Measurements from ENCODE around the gene RAD21L1. TPM values are rescaled to one million over a fixed set of nuclear protein-coding genes. Genes with fewer than 3 reads are reported as not detected.

Gene RAD21L1
- total RNA-seq, 4 donors from 2014 or later = not detected

GRCh38 chr20:1252416-1252815, 26.6 kb downstream of the RAD21L1 start:
- no peak overlapping the region for H3K27ac ChIP-seq
- no peaks in the 10 kb centered on the region for H3K9me3 ChIP-seq
- TF ChIP-seq CTCF (IDR thresholded peaks at IDR 0.05) (no peak), POLR2A (IDR thresholded peaks at IDR 0.05) (no peak)
- no peak for DNase-seq
- no peaks in the 10 kb centered on the region for H3K4me1 ChIP-seq
- H3K4me3 ChIP-seq = no peak overlapping the region
- H3K36me3 ChIP-seq = no peaks in the 10 kb centered on the region
- no peaks in the 10 kb centered on the region for H3K27me3 ChIP-seq

- H3K4me1 ChIP-seq = no peaks in the 10 kb centered on the region
- H3K4me3 ChIP-seq = no peak overlapping the region
- H3K9me3 ChIP-seq = no peaks in the 10 kb centered on the region
- DNase-seq = no peak
- no peaks in the 10 kb centered on the region for H3K36me3 ChIP-seq
- no peak for TF ChIP-seq CTCF (IDR thresholded peaks at IDR 0.05)
- TF ChIP-seq POLR2A (IDR thresholded peaks at IDR 0.05) = no peak
- no peak overlapping the region for H3K27ac ChIP-seq
- no peaks in the 10 kb centered on the region for H3K27me3 ChIP-seq
These were observed 28.4 kb downstream of the RAD21L1 start for GRCh38 chr20:1254254-1254653.

- H3K9me3 ChIP-seq = no peaks in the 10 kb centered on the region
- H3K4me3 ChIP-seq = no peak overlapping the region
- H3K27me3 ChIP-seq = no peaks in the 10 kb centered on the region
- H3K27ac ChIP-seq = no peak overlapping the region
- no peaks in the 10 kb centered on the region for H3K36me3 ChIP-seq
- no peaks in the 10 kb centered on the region for H3K4me1 ChIP-seq
- DNase-seq = no peak
- TF ChIP-seq POLR2A (IDR thresholded peaks at IDR 0.05) (no peak), CTCF (IDR thresholded peaks at IDR 0.05) (no peak)
These were observed 29.8 kb downstream of the RAD21L1 start for GRCh38 chr20:1255675-1256074.

GRCh38 chr20:1263853-1264252, 38.0 kb downstream of the RAD21L1 start:
- no peak for DNase-seq
- Histone ChIP-seq H3K27me3 (no peaks in the 10 kb centered on the region), H3K4me1 (peaks cover 0 to 13% (median 2%) of the 10 kb centered on the region in 4 donors), H3K9me3 (no peaks in the 10 kb centered on the region), H3K27ac (no peak overlapping the region), H3K36me3 (no peaks in the 10 kb centered on the region), H3K4me3 (no peak overlapping the region)
- no peak for TF ChIP-seq POLR2A (IDR thresholded peaks at IDR 0.05)
- no peak for TF ChIP-seq CTCF (IDR thresholded peaks at IDR 0.05)

GRCh38 chr20:1264727-1265126, 38.9 kb downstream of the RAD21L1 start:
- TF ChIP-seq POLR2A (IDR thresholded peaks at IDR 0.05) (no peak), CTCF (IDR thresholded peaks at IDR 0.05) (no peak)
- no peak for DNase-seq
- Histone ChIP-seq H3K36me3 (no peaks in the 10 kb centered on the region), H3K4me1 (peaks cover 0 to 13% (median 2%) of the 10 kb centered on the region in 4 donors), H3K27ac (no peak overlapping the region), H3K27me3 (no peaks in the 10 kb centered on the region), H3K4me3 (no peak overlapping the region), H3K9me3 (no peaks in the 10 kb centered on the region)

All from Peyer's patch (tissue), 4 donors.